Measurements from ENCODE around the gene RAD1.

GRCh38 chr5:34867660-34868059 lies 47.6 kb downstream of the RAD1 start:
- TF ChIP-seq POLR2AphosphoS5 (IDR thresholded peaks at IDR 0.05) (no peak), POLR2A (IDR thresholded peaks at IDR 0.05) (no peak), CTCF (IDR thresholded peaks at IDR 0.05) (no peak), EP300 (IDR thresholded peaks at IDR 0.05) (no peak)

Data from sigmoid colon (tissue), 4 donors.